NT2/D1 (cell line): ENCODE measurements around the gene PLD4.
"Not testable (repeated sequence)": the region's sequence is repeated elsewhere in the genome, so short reads cannot be mapped to it uniquely, and the experiment has no call there.

Source experiments
- YY1 ChIP-seq: IDR thresholded peaks from 2 replicates; pipeline ENCODE4 v1.6.1; 2011; ENCODE audit not compliant: insufficient read length, insufficient read depth
- ZNF274 ChIP-seq: IDR thresholded peaks from 2 replicates; pipeline ENCODE4 v1.6.1; 2011; ENCODE audit warnings: mild to moderate bottlenecking, low read depth, low read length

DNA sequence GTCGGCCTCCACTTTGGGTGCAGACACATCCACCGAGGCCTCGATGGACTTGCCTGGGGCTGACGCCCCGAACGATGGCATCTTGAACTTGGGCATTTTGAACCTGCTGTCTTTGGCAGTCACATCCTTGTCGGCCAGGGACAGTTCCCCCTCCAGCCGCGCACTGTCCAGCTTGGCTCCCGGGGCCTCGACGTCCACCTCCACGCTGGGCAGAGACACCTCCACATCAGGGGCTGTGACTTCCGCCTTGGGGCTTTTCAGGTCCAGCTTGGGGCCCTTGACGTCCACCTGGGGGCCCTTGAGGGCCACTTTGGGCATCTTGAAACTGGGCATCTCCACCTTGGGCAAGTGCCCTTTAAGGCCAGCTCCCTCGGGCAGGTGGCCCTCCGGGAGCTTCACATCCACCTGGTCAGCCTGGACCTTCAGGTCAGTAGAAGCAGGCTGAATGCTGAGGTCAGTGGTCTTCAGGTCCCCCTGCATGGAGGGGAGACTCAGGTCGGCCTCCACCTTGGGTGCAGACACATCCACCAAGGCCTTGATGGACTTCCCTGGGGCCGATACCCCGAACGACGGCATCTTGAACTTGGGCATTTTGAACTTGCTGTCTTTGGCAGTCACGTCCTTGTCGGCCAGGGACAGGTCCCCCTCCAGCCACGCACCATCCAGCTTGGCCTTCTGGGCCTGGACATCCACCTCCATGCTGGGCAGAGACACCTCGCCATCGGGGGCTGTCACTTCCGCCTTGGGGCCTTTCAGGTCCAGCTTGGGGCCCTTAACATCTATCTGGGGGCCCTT lies 27.4 kb downstream of the PLD4 start:
- not testable (repeated sequence) for TF ChIP-seq YY1, ZNF274
